Stimulated activated naive CD8-positive, alpha-beta T cell treated with anti-CD3 and anti-CD28 coated beads, Interleukin-15, amount 100 ng/mL, for 72 hours (primary cell): Measurements from ENCODE around the gene ANK3.

Experiments used
- ATAC-seq: fragments of 150-1000 bp; cut with Tn5 transposase; 2 replicates; pipeline ENCODE4 v1.10.0; 2021; ENCODE audit warnings: mild to moderate bottlenecking, moderate library complexity
- DNase-seq, 2 donors: peaks; one replicate each; pipeline ENCODE4 v3.0.0; 2021 to 2022
- H3K27ac Mint-ChIP-seq, 2 donors: one replicate each; pipeline ENCODE4 v1.8.0; 2022; ENCODE audit warnings: mild to moderate bottlenecking in 2 of 2, mixed read lengths in 2 of 2, moderate library complexity in 2 of 2
- H3K27me3 Mint-ChIP-seq: one replicate; pipeline ENCODE4 v1.8.0; 2022; ENCODE audit warnings: mixed read lengths
- H3K4me1 Mint-ChIP-seq: one replicate; pipeline ENCODE4 v1.8.0; 2022; ENCODE audit warnings: mild to moderate bottlenecking, mixed read lengths
- H3K4me3 Mint-ChIP-seq, 2 donors: one replicate each; pipeline ENCODE4 v1.8.0; 2022; ENCODE audit warnings: mild to moderate bottlenecking in 2 of 2, mixed read lengths in 2 of 2, moderate library complexity in 1 of 2
- H3K9me3 Mint-ChIP-seq, 2 donors: one replicate each; pipeline ENCODE4 v1.8.0; 2022; ENCODE audit warnings: mixed read lengths in 2 of 2

The ANK3 gene

DNA sequence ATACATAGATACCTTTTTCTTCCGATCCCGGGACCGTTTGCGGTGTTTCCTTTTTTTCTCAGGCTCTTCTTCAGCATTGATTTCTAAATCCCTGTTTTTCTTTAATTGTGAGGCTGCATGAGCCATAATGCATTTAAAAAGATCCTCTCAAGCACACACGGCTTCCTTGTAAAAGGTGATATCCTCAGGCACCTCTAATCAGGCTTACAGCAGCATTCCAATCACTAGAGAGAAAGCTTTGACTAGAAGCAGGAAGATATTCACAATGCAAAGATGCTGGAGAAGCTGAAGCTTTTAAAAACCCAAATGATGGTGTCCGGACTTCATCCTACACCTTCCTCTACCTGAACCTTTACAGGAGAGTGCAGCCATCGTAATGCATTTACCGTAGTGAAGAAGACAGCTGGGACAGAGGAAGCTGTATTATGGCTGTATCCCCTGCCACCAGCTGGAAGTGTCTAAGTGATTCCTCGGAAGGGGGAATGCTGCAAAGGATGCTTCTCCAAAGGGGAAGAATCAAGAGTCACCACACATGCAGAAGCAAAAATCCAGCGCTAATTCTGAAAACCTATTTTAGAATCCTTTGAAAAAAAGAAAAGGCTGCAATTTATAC lies at the start of gene ANK3:
Gene ANK3 (minus strand): TSS at position 463 of the 613 bp plus-strand sequence. CDS start 337 bp downstream, at position 126.
- ATAC-seq (no peak), DNase-seq (no peak)
- Mint-ChIP-seq H3K4me3 (no peak within 1 kb of the TSS), H3K4me1 (peaks cover 14% of the 10 kb centered on the region), H3K9me3 (no peaks in the 10 kb centered on the region), H3K27ac (no peak within 1 kb of the TSS), H3K27me3 (no peaks in the 10 kb centered on the region)

DNA sequence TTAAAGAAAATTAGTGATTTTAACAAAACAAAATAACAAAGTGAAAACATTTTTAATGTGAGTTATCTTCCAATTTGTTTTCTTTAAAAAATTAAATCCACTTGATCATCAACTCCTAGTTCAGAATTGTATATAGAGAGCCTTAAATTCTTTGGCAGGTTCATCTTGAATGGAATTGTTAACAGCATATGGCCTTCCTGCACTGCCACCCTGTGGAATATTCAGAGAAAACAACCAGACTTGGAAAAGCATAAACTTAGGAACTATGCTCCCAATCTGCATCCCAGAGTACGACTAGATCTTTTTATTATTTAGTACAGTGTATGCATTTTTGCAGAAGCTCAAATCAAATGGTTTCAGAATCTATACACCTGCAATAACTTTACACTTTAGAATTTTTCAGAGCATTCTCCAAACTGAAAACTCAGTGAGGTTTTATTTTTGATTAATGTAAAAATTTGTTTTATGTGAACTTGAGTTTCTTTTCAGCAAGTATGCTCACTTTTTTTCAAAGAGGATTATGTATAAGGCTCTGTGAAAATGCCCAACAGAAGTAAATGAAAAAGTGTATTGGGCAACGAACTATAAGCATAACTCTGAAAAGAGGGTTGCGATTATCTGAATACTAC lies 44.9 kb upstream of the ANK3 start:
- Mint-ChIP-seq H3K27me3 (no peaks in the 10 kb centered on the region), H3K27ac (no peak overlapping the region), H3K4me3 (no peak overlapping the region), H3K9me3 (no peaks in the 10 kb centered on the region), H3K4me1 (no peaks in the 10 kb centered on the region)
- no peak for DNase-seq
- no peak for ATAC-seq

DNA sequence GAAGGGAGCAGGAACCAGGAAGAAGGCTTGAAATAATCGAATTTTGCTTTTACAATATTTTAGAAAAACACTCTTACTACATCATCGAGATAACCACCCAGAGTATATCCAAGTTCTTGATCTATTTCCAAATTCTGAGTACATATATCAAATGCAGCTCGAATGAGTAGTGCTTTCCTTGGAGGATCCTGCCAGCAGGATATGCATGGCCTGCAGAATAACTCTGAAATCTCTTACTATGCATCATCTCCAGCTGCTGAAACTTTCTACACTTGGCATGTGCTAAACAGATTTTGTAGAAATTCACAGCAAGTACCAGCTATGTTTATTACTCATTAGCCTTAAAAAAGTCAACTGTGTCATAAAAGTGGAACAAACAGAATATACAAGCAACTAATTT lies 44.0 kb upstream of the ANK3 start:
- DNase-seq (no peak), ATAC-seq (no peak)
- H3K27ac Mint-ChIP-seq = no peak overlapping the region
- H3K27me3 Mint-ChIP-seq = no peaks in the 10 kb centered on the region
- H3K4me3 Mint-ChIP-seq = no peak overlapping the region
- no peaks in the 10 kb centered on the region for H3K9me3 Mint-ChIP-seq
- H3K4me1 Mint-ChIP-seq = no peaks in the 10 kb centered on the region

DNA sequence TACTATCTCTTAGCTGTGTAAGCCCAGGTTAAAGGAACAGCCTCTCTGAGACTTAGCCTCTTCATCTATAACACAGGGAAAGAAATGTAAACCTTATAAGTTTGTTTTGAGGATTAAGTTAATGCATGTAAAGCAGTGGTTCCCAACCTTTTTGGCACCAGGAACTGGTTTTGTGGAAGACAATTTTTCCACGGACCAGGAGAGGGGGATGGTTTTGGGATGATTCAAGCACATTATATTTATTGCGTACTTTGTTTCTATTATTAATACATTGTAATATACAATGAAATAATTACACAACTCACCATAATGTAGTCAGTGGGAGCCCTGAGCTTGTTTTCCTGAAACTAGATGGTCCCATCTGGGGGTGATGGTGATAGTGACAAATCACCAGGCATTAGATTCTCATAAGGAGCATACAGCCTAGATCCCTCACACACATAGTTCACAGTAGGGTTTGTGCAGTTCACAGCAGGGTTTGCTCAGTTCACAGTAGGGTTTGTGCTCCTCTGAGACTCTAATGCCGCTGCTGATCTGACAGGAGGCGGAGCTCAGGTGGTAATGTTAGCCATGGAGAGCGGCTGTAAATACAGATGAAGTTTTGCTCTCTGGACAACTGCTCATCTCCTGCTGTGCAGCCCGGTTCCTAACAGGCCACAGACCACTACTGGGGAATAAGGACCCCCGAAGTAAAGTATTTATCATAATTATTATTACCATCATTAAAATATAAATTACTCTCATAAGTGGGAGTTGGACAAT lies 41.3 kb upstream of the ANK3 start:
- DNase-seq (no peak), ATAC-seq (no peak)
- H3K9me3 Mint-ChIP-seq = no peaks in the 10 kb centered on the region
- no peaks in the 10 kb centered on the region for H3K27me3 Mint-ChIP-seq
- H3K4me3 Mint-ChIP-seq = no peak overlapping the region
- H3K4me1 Mint-ChIP-seq = no peaks in the 10 kb centered on the region
- H3K27ac Mint-ChIP-seq = no peak overlapping the region

DNA sequence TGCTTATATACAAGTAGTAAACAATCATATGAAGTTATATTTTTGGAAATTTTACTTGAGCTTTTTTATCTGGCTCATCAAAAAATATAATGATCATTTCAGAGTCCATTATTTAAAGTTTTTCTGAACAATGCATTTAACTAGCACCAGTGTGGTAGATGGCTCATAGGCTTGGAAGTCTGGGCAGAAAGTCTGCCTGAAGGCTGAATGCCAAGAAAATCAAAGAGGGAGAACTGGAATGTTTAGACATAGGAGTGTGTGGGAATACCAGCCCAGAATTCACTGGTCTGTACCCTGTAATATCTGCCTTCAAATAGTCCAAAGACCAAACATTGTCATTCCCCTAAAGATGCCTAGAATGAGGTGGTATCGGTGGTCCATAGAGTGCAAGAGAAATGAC lies 40.3 kb upstream of the ANK3 start:
- Mint-ChIP-seq H3K27me3 (no peaks in the 10 kb centered on the region), H3K27ac (no peak overlapping the region), H3K4me3 (no peak overlapping the region), H3K9me3 (no peaks in the 10 kb centered on the region), H3K4me1 (no peaks in the 10 kb centered on the region)
- ATAC-seq (no peak), DNase-seq (no peak)

DNA sequence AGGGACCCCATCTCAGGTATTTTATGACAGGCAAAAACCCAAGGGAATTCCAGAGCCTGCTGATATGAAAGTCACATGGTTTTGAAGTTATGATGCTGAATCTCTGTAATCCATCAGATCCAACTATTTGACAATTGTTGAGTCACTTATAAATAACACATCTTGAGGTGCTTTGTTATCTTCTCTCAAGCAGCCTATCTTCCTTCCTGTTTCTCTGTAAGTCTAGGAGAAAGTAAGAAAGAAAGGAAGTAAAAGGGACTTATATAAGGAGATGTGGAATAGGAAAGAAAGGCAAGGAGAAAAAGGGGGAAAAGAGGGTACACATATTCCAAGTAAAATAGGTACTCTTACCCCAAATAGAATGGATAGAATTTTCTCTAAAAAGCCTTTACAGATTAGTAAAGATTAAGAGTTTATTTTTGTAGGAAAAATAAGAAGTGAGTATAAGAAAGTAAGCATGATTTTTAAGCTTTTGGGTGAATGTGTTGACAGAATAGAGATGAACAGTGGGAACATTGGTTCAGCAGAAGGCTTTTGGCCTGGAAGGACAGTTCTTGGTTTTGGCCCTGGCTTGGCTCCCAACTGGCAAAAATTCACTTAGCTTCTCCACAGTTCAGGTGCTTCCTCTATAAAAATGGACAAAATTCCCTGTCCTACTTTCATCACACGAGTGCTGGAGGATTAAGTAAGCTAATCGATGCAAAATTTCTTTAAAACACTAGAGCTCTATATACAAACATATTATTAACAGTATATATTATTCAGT lies 39.6 kb upstream of the ANK3 start:
- no peaks in the 10 kb centered on the region for H3K4me1 Mint-ChIP-seq
- no peaks in the 10 kb centered on the region for H3K27me3 Mint-ChIP-seq

DNA sequence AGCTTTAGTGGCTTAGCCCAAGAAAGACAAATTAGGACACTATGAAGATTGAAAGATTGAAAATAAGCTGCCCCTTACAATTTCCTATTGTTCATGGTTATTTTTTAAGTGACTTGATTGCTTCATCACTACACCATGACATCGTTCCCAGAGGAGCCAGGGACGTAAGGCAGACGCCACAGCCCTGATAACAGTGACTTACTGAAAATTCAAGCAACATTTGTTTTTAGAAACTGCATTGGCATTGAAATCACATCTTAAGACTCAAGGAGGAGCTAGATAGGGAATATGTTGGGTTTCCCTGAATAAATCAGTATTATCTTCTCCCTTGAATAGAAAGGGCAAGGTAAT lies 38.7 kb upstream of the ANK3 start:
- Mint-ChIP-seq H3K4me1 (no peaks in the 10 kb centered on the region), H3K27me3 (no peaks in the 10 kb centered on the region), H3K4me3 (no peak overlapping the region), H3K9me3 (no peaks in the 10 kb centered on the region), H3K27ac (no peak overlapping the region)
- ATAC-seq = no peak
- no peak for DNase-seq

More for the DNA sequence above, 39.6 kb upstream of the ANK3 start:
- ATAC-seq (no peak), DNase-seq (no peak)
- Mint-ChIP-seq H3K27ac (no peak overlapping the region), H3K4me3 (no peak overlapping the region), H3K9me3 (no peaks in the 10 kb centered on the region)

DNA sequence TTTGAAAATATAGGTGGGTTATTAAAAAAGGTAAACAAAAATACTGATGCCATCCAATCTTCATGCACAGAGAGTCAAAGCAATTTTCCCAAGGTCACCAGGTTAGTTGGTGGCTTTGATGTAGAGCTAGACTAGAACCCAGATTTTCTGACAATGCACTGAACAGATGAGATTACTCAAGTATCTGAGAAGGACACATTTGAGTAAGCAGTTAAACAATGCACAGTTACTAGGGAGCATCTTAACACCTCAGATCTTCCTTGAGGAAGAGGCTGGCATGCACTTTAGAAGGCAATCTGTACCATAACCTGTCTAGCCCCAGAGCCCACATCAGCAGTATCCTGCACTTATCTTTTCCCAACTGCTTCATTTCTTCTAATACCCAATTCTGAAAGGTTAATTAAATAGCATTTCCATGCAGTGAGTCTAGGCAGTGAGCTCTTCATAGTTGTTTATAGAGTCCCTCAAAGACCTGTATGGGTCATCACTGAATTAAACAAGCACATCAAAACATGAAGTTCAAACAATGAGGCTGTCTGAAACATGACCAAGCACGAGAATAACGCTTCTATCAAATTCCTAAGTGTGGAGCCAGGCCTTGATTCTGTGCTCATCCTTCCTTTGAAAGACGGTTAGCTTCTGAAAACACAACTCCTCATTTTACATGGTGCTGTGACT lies 38.2 kb upstream of the ANK3 start:
- Mint-ChIP-seq H3K27me3 (no peaks in the 10 kb centered on the region), H3K4me1 (no peaks in the 10 kb centered on the region), H3K9me3 (no peaks in the 10 kb centered on the region), H3K27ac (no peak overlapping the region), H3K4me3 (no peak overlapping the region)
- DNase-seq = no peak
- ATAC-seq = peak; percentile 37

DNA sequence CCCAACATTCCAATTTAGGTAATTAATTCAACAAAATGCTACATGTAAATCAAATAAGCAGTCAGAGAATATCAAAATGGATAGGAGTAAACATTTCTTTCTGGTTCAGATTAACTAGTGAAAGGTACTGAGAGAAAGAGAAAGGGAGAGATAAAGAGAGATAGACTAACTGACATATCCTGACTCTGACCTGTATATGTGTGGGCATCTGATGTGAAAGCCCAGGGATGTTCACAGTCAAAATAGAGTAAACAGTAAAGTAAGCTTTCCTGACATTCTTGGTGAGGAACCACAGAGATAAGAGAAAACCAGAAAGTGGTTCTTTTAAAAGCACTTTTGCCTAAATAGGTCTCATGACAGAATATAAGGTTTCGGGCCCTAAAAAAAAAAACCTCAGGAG lies 37.5 kb upstream of the ANK3 start:
- no peak overlapping the region for H3K4me3 Mint-ChIP-seq
- no peak for ATAC-seq

DNA sequence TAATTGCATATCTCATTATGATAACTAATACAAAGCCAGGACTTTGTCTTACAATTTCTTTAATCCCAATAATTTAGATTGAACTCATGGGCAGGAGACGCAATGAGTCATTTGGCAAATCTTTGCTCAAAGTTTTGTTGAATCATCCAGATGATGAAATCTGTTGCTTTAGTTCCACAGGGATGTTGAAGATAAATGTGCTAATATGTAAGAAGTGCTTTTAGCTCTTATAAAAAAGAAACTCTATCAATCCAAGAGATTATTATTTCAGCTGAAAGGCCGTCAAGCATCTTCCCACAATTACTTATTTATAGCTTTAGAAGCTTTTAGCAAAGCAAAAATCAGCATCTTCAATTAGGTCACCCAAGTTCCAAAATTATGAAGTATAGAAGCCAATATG lies 36.8 kb upstream of the ANK3 start:
- ATAC-seq (no peak), DNase-seq (no peak)
- no peak overlapping the region for H3K27ac Mint-ChIP-seq
- H3K9me3 Mint-ChIP-seq = no peaks in the 10 kb centered on the region
- no peaks in the 10 kb centered on the region for H3K4me1 Mint-ChIP-seq
- H3K27me3 Mint-ChIP-seq = no peaks in the 10 kb centered on the region
- no peak overlapping the region for H3K4me3 Mint-ChIP-seq

More for the DNA sequence above, 37.5 kb upstream of the ANK3 start:
- no peaks in the 10 kb centered on the region for H3K9me3 Mint-ChIP-seq
- DNase-seq = no peak
- H3K27me3 Mint-ChIP-seq = no peaks in the 10 kb centered on the region
- H3K4me1 Mint-ChIP-seq = no peaks in the 10 kb centered on the region
- H3K27ac Mint-ChIP-seq = no peak overlapping the region

DNA sequence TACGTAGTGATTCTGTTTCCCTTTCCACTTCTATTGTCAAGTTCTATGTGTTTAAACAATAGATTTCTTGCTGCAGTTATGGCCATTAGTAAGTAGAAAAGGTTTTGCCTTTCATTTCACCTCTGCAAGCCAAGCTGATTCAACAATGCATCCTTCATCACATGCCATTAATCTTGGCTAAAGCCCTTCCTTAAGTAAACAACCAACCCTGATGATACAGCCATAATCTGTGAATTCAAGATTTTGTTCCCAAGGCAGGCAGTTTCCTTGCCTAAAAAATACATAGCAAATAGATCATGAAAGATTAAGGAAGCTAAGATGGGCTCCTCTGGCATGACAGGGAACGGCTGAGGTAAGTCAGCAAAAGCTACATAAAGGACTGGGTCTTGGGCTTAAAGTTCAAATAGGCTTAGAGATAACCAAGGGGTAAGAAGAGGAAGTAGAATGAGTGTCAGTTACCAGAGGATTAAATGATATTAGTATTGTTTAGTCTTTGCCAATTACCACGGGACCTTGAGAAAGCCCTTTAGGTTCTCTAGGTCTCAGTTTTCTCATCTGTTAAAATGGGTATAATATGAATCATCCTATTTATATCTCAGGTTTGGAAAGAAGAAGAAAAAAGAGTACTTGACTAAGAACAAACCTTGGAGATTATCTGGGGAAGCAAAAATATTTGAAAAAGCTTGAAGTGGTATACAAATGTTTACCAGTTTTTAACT lies 35.9 kb upstream of the ANK3 start:
- Mint-ChIP-seq H3K9me3 (no peaks in the 10 kb centered on the region), H3K27ac (no peak overlapping the region), H3K27me3 (no peaks in the 10 kb centered on the region), H3K4me1 (no peaks in the 10 kb centered on the region), H3K4me3 (no peak overlapping the region)
- ATAC-seq (no peak), DNase-seq (no peak)

DNA sequence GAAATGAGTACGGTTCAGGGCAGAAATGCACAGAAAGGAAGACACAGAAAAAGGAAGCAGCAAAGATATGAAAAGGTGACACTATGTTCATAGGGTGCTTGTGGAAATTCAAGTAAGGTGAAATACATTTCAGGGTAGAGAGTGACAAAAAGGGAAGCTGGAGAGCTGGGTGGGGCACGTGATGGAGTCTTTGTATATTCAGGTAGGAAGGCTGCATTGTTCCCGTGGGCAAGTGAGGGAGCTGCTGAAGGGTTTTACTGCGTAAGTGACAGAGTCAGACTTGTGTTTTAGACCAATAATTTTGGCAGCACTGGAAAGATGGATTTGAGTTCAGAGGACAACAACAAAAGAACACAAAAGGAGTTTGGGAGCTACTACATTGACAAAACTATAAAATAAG lies 35.3 kb upstream of the ANK3 start:
- H3K27ac Mint-ChIP-seq = no peak overlapping the region
- H3K27me3 Mint-ChIP-seq = no peaks in the 10 kb centered on the region
- DNase-seq = no peak
- H3K4me1 Mint-ChIP-seq = no peaks in the 10 kb centered on the region
- ATAC-seq = no peak
- no peaks in the 10 kb centered on the region for H3K9me3 Mint-ChIP-seq
- no peak overlapping the region for H3K4me3 Mint-ChIP-seq

DNA sequence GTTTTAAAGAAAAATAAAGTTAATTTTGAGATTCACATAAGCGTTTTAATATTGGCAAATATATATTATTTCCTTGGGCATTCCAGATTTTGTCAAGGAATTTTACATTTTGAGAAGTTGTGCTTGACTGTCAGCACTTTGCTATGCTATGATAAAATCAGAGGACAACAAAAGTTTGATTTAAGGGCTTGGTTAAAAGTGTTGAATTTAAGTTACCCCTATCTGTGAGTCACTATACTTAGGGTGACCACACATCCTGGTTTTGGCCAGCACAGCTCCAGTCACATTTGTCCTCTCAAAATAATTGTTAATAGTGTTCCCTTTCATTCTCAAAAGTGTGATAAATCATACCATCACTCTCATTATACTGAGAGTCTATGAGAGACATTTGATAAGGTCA lies 34.2 kb upstream of the ANK3 start:
- Mint-ChIP-seq H3K27me3 (no peaks in the 10 kb centered on the region), H3K9me3 (no peaks in the 10 kb centered on the region), H3K27ac (no peak overlapping the region), H3K4me3 (no peak overlapping the region), H3K4me1 (no peaks in the 10 kb centered on the region)
- DNase-seq = no peak
- ATAC-seq = peak; percentile 28

DNA sequence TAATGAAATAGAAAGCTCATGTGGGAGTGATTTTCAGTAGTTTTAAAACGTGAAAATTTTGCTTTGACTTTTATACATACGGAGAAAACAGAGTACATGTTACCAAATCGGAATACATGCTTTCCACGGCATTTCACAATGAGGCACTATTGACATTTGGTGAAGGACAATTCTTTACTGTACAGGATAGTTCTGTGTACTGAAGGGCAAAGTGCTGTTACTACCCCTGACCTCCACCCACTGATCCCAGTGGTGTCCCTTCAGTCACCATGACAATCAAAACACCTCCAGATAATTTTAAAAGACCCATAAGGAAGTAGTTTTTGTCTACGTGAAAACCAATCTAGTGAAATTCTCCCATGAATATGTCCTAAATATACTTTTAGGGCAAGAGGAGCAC lies 33.1 kb upstream of the ANK3 start:
- DNase-seq (no peak), ATAC-seq (no peak)
- Mint-ChIP-seq H3K4me1 (no peaks in the 10 kb centered on the region), H3K27me3 (no peaks in the 10 kb centered on the region), H3K9me3 (no peaks in the 10 kb centered on the region), H3K27ac (no peak overlapping the region), H3K4me3 (no peak overlapping the region)
